Adrenal gland (tissue), 5 donors: ENCODE data around the gene PIK3R1.

ENCODE experiments used
- CTCF ChIP-seq, 6 experiments: fragments of 450-650 bp in 4 of 6; fragments of 200-600 bp in 2 of 6; sonication (generic) in 1 of 6; IDR thresholded peaks; 1 replicate in 5 of 6; 2 replicates in 1 of 6; pipeline versions ENCODE4 v1.5.1 to v1.8.0; 2016 to 2021; ENCODE audit warnings: antibody characterized with exemption in 6 of 6, mild to moderate bottlenecking in 2 of 6, moderate library complexity in 1 of 6
- POLR2A ChIP-seq, 2 donors: fragments of 450-650 bp; IDR thresholded peaks; one replicate each; pipeline ENCODE4 v1.6.1; 2017; ENCODE audit warnings: antibody characterized with exemption in 2 of 2, mild to moderate bottlenecking in 2 of 2, moderate library complexity in 1 of 2
- donor health status: DM: no; HTN: no; CAD: no.

GRCh38 chr5:68226546-68227073 is 11.1 kb downstream of the PIK3R1 start:
- TF ChIP-seq POLR2A (IDR thresholded peaks at IDR 0.05): no peak
- TF ChIP-seq CTCF (IDR thresholded peaks at IDR 0.05): no peak
